ENCODE data around the gene RASD1.
"Not testable (repeated sequence)": the region's sequence is repeated elsewhere in the genome, so short reads cannot be mapped to it uniquely, and the experiment has no call there.

The RASD1 gene

GRCh38 chr17:17491546-17491988, 4.6 kb downstream of the RASD1 start:
- no peak for TF ChIP-seq CTCF (IDR thresholded peaks at IDR 0.05)
- H3K27ac ChIP-seq, result no peak overlapping the region

GRCh38 chr17:17491031-17491471, 5.1 kb downstream of the RASD1 start:
- no peak for TF ChIP-seq CTCF (IDR thresholded peaks at IDR 0.05)
- no peak overlapping the region for H3K4me3 ChIP-seq
- no peak for DNase-seq (ENCODE audit: low spot score)
- no peak overlapping the region for H3K27ac ChIP-seq

More at GRCh38 chr17:17491546-17491988, 4.6 kb downstream of the RASD1 start:
- DNase-seq (ENCODE audit: low spot score), result peak; percentile 72
- H3K4me3 ChIP-seq, result no peak overlapping the region

- no peak overlapping the region for H3K4me3 ChIP-seq
- DNase-seq (ENCODE audit: low spot score), result no peak
- no peak overlapping the region for H3K27ac ChIP-seq
- TF ChIP-seq CTCF (IDR thresholded peaks at IDR 0.05), result no peak
These were observed 8.2 kb downstream of the RASD1 start for GRCh38 chr17:17487998-17488397.

- DNase-seq (ENCODE audit: low spot score), result peak; percentile 68
- H3K27ac ChIP-seq, H3K4me3 ChIP-seq: not testable (repeated sequence)
These were observed 9.8 kb downstream of the RASD1 start for GRCh38 chr17:17486416-17486815.

- no peak for TF ChIP-seq CTCF (IDR thresholded peaks at IDR 0.05)
- Histone ChIP-seq H3K27ac (no peak overlapping the region), H3K4me3 (no peak overlapping the region)
- DNase-seq (ENCODE audit: low spot score), result peak; percentile 65
These were observed 10.8 kb downstream of the RASD1 start for GRCh38 chr17:17485420-17485819.

- no peak for TF ChIP-seq CTCF (IDR thresholded peaks at IDR 0.05)
- no peak overlapping the region for H3K27ac ChIP-seq
- H3K4me3 ChIP-seq, result no peak overlapping the region
- no peak for DNase-seq (ENCODE audit: low spot score)
These were observed 11.7 kb downstream of the RASD1 start for GRCh38 chr17:17484451-17484899.

GRCh38 chr17:17481860-17482259, 14.3 kb downstream of the RASD1 start:
- H3K4me3 ChIP-seq, result no peak overlapping the region
- no peak for TF ChIP-seq CTCF (IDR thresholded peaks at IDR 0.05)
- no peak for DNase-seq (ENCODE audit: low spot score)
- no peak overlapping the region for H3K27ac ChIP-seq

Data from coronary artery (tissue), 2 donors.